Activated CD8-positive, alpha-beta memory T cell treated with anti-CD3 and anti-CD28 coated beads for 36 hours (primary cell): Measurements from ENCODE around the gene EVA1A. TPM values are rescaled to one million over a fixed set of nuclear protein-coding genes. Genes with fewer than 3 reads are reported as not detected.

Experiments used
- CTCF ChIA-PET: fragments of 350-600 bp; sonication (Branson Sonifier 250); formaldehyde crosslinking; loops from one replicate; lab custom pipeline; 2021; ENCODE audit warnings: antibody characterized with exemption; lab: Charles Lee
- POLR2A ChIA-PET: fragments of 350-600 bp; sonication (Branson Sonifier 250); formaldehyde crosslinking; loops from one replicate; lab custom pipeline; 2021; ENCODE audit warnings: antibody characterized with exemption; lab: Charles Lee
- total RNA-seq, 2 experiments: library from RNA; stranded (reverse); gene quantifications; one replicate each; pipeline ENCODE4 v1.2.3, GENCODE V29; 2021

The EVA1A gene
- total RNA-seq, 2 experiments from 2014 or later, result not detected

GRCh38 chr2:75565472-75566462, 5.0 kb upstream of the EVA1A start:
- POLR2A ChIA-PET, result no interaction called here
- CTCF ChIA-PET, result no interaction called here

- ChIA-PET POLR2A (no interaction called here), CTCF (no interaction called here)
Observed at GRCh38 chr2:75564713-75565359, 4.1 kb upstream of the EVA1A start.

GRCh38 chr2:75564026-75564688, 3.4 kb upstream of the EVA1A start:
- ChIA-PET CTCF (no interaction called here), POLR2A (interaction anchor here (0.5 kb wide), 1 partner anchor 17 kb away, joined by 4 read pairs; no protein-coding TSS in a partner anchor)

GRCh38 chr2:75563591-75563990, 2.9 kb upstream of the EVA1A start:
- ChIA-PET CTCF (no interaction called here), POLR2A (no interaction called here)

- ChIA-PET CTCF (no interaction called here), POLR2A (no interaction called here)
Observed at GRCh38 chr2:75562513-75562864, 1.8 kb upstream of the EVA1A start.

- CTCF ChIA-PET, result no interaction called here
Observed at GRCh38 chr2:75561566-75562512, 1.1 kb upstream of the EVA1A start.

GRCh38 chr2:75560022-75560767, 544 bp downstream of the EVA1A start:
- POLR2A ChIA-PET, result no interaction called here
- CTCF ChIA-PET, result no interaction called here

More at GRCh38 chr2:75561566-75562512, 1.1 kb upstream of the EVA1A start:
- POLR2A ChIA-PET, result no interaction called here

GRCh38 chr2:75559680-75560021, 1.1 kb downstream of the EVA1A start:
- CTCF ChIA-PET, result no interaction called here
- POLR2A ChIA-PET, result no interaction called here

GRCh38 chr2:75558786-75559679, 1.7 kb downstream of the EVA1A start:
- ChIA-PET CTCF (no interaction called here), POLR2A (no interaction called here)

- POLR2A ChIA-PET, result no interaction called here
- CTCF ChIA-PET, result no interaction called here
Observed at GRCh38 chr2:75558136-75558535, 2.6 kb downstream of the EVA1A start.

- POLR2A ChIA-PET, result no interaction called here
- CTCF ChIA-PET, result no interaction called here
Observed at GRCh38 chr2:75557474-75558133, 3.1 kb downstream of the EVA1A start.

- POLR2A ChIA-PET, result no interaction called here
- CTCF ChIA-PET, result no interaction called here
Observed at GRCh38 chr2:75556679-75557366, 3.9 kb downstream of the EVA1A start.

GRCh38 chr2:75555701-75556100, 5.0 kb downstream of the EVA1A start:
- ChIA-PET POLR2A (no interaction called here), CTCF (no interaction called here)

- CTCF ChIA-PET, result no interaction called here
- POLR2A ChIA-PET, result no interaction called here
Observed at GRCh38 chr2:75553935-75554531, 6.7 kb downstream of the EVA1A start.

GRCh38 chr2:75552222-75552621, 8.5 kb downstream of the EVA1A start:
- POLR2A ChIA-PET, result no interaction called here
- CTCF ChIA-PET, result no interaction called here

- ChIA-PET CTCF (no interaction called here), POLR2A (no interaction called here)
Observed at GRCh38 chr2:75551434-75551833, 9.3 kb downstream of the EVA1A start.
